Transverse colon (tissue), 4 donors: ENCODE measurements around the gene SH3RF3. TPM values are rescaled to one million over a fixed set of nuclear protein-coding genes. Genes with fewer than 3 reads are reported as not detected.

Experiments
- DNase-seq: peaks from one replicate; pipeline ENCODE4 v3.0.0-alpha.2; 2019
- H3K27ac ChIP-seq, 4 donors: fragments of 200-600 bp; sonication (generic); 2 replicates each; pipeline ENCODE4 v1.5.1; 2016 to 2018; ENCODE audit warnings: inconsistent platforms in 4 of 4
- H3K27me3 ChIP-seq: fragments of 200-600 bp; sonication (generic); 2 replicates; pipeline ENCODE4 v1.5.1; 2017; ENCODE audit warnings: inconsistent platforms
- H3K36me3 ChIP-seq, 4 donors: fragments of 200-600 bp; sonication (generic); 2 replicates each; pipeline ENCODE4 v1.5.1; 2017 to 2019; ENCODE audit warnings: inconsistent platforms in 4 of 4
- H3K4me1 ChIP-seq, 4 donors: fragments of 200-600 bp; sonication (generic); 2 replicates each; pipeline ENCODE4 v1.5.1; 2017 to 2020; ENCODE audit warnings: inconsistent platforms in 4 of 4
- H3K4me3 ChIP-seq, 4 donors: fragments of 200-600 bp; sonication (generic); 1 replicate in 1 of 4; 2 replicates in 3 of 4; pipeline versions ENCODE4 v1.5.1 to v1.6.1; 2017 to 2019; ENCODE audit warnings: inconsistent platforms in 4 of 4
- H3K9me3 ChIP-seq, 2 donors: fragments of 200-600 bp; sonication (generic); 2 replicates each; pipeline ENCODE4 v1.5.1; 2017 to 2019; ENCODE audit warnings: inconsistent platforms in 2 of 2
- EP300 ChIP-seq: sonication (generic); formaldehyde crosslinking; IDR thresholded peaks from one replicate; pipeline ENCODE4 v1.6.1; 2017; ENCODE audit warnings: antibody characterized with exemption, low read depth
- POLR2A ChIP-seq: fragments of 450-650 bp; IDR thresholded peaks from one replicate; pipeline ENCODE4 v1.6.1; 2016; ENCODE audit warnings: antibody characterized with exemption, mild to moderate bottlenecking, moderate library complexity
- POLR2AphosphoS5 ChIP-seq, 3 donors: sonication (generic); formaldehyde crosslinking; IDR thresholded peaks; one replicate each; pipeline ENCODE4 v1.6.1; 2016; ENCODE audit warnings: antibody characterized with exemption in 3 of 3
- WGBS, 2 donors: methylation state at CpG; one replicate each; pipeline ENCODE4 v1.1.5; 2018; ENCODE audit warnings: low coverage in 1 of 2; 5-methylcytosine and 5-hydroxymethylcytosine counted together
- in situ Hi-C, 4 donors: fragments of 200-750 bp; cut with MboI; loops; one replicate each; pipeline versions ENCODE4 v1.15.0 to v1.15.1; 2017; ENCODE audit warnings: low sequenced_read_pairs in 3 of 4, low pct_ligation_motif_present in 1 of 4, low pct_unique_long_range_greater_than_20kb in 1 of 4
- intact Hi-C: fragments of 100-400 bp; cut with DNase I; formaldehyde crosslinking; loops from one replicate; pipeline ENCODE4 v1.15.1; 2023; ENCODE audit warnings: low total_unique reads
- total RNA-seq, 4 donors: library from RNA; depleted of rRNA; stranded (reverse); fragments of >200 nt; gene quantifications; one replicate each; pipeline ENCODE4 v1.1.0, GENCODE V29; 2016
- TF ChIP-seq, protein P1 (sequence below), 5 experiments: fragments of 200-600 bp in 3 of 5; fragments of 450-650 bp in 2 of 5; sonication (generic) in 3 of 5; IDR thresholded peaks; 1 replicate in 2 of 5; 2 replicates in 3 of 5; pipeline ENCODE4 v1.5.1; 2016 to 2017; ENCODE audit warnings: antibody characterized with exemption in 5 of 5, inconsistent platforms in 3 of 5, mild to moderate bottlenecking in 2 of 5, moderate library complexity in 1 of 5

The SH3RF3 gene
- total RNA-seq, 4 donors from 2014 or later, result 1.9 to 8.8 (median 2.9) TPM

DNA sequence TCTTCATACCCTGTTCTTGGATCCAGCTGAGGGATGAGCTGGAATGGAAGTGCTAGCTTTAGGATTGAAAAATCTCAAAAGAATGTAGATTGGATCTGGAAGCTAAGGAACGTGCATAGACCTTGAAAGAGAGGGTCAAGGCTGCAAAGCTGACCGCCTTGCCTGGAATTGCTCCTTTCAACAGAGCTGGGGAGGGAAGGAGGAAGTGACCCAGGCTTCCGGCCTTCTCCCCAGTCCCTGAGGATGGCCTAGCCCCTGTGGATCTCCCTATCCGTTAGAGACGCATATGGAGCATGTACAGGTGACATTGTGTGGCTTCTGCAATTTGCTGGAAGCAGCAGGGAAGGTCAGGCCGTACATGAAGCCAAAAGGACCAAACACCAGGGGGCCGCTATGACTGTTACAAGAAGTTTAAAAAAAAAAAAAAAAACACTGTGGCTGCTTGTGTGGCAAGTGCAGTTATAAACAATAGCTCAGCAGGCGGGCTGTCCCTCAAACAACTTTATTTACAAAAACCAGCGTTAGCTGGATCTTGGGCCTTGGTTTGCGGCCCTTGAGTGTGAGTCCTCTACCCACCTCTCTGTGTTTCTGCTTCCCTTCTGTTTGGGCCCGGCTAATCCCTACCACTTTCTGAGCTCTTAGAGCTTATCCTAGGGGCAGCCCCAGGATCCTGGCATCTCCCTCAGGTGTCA lies 257.1 kb downstream of the SH3RF3 start:
- no peak overlapping the region for H3K4me3 ChIP-seq
- 75 to 93% methylated on average over 7 to 11 of the region's 11 CpGs for WGBS, 2 donors
- intact Hi-C loops (no loop called here), in situ Hi-C loops (no loop called here)
- TF ChIP-seq EP300 (no peak), POLR2AphosphoS5 (IDR thresholded peaks at IDR 0.05) (no peak), POLR2A (no peak)
- TF ChIP-seq, protein P1, sequence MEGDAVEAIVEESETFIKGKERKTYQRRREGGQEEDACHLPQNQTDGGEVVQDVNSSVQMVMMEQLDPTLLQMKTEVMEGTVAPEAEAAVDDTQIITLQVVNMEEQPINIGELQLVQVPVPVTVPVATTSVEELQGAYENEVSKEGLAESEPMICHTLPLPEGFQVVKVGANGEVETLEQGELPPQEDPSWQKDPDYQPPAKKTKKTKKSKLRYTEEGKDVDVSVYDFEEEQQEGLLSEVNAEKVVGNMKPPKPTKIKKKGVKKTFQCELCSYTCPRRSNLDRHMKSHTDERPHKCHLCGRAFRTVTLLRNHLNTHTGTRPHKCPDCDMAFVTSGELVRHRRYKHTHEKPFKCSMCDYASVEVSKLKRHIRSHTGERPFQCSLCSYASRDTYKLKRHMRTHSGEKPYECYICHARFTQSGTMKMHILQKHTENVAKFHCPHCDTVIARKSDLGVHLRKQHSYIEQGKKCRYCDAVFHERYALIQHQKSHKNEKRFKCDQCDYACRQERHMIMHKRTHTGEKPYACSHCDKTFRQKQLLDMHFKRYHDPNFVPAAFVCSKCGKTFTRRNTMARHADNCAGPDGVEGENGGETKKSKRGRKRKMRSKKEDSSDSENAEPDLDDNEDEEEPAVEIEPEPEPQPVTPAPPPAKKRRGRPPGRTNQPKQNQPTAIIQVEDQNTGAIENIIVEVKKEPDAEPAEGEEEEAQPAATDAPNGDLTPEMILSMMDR (IDR thresholded peaks at IDR 0.05), result no peak
- H3K27me3 ChIP-seq, result no peaks in the 10 kb centered on the region
- DNase-seq, result no peak
- no peaks in the 10 kb centered on the region for H3K9me3 ChIP-seq
- H3K4me1 ChIP-seq, result peaks cover 0 to 4% (median 2%) of the 10 kb centered on the region in 4 donors
- no peak overlapping the region for H3K27ac ChIP-seq
- no peaks in the 10 kb centered on the region for H3K36me3 ChIP-seq

DNA sequence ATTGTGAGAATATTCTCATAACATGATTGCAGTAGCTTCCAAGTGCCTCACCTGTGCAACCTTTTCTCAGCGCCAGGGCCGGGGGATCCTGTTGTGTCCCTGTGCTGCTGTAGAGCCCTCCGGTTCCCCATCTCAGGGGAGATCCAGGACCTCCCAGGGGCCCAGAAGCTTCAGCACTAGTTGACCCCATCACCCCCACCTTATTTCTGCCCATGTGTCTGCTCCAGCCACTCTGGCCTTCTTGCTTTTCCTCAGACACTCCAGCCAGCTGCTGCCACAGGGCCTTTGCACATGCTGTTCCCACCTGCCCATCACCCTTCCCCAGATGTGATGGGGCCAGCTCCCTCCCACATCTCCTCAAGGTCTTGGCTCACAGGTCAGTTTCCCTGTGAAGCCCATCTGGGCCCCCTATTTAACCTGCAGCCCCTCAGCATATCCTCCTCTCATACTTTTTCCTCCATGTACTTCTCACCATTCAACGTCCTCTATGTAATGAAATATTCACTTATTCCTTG lies 258.3 kb downstream of the SH3RF3 start:
- in situ Hi-C loops, result no loop called here
- Histone ChIP-seq H3K4me1 (peaks cover 0 to 4% (median 2%) of the 10 kb centered on the region in 4 donors), H3K9me3 (no peaks in the 10 kb centered on the region), H3K4me3 (no peak overlapping the region), H3K36me3 (no peaks in the 10 kb centered on the region), H3K27ac (no peak overlapping the region), H3K27me3 (no peaks in the 10 kb centered on the region)
- DNase-seq, result no peak
- intact Hi-C loops, result no loop called here
- TF ChIP-seq POLR2AphosphoS5 (IDR thresholded peaks at IDR 0.05) (no peak), EP300 (no peak), POLR2A (no peak)
- TF ChIP-seq, protein P1 (IDR thresholded peaks at IDR 0.05), result no peak
- WGBS, 2 donors, result 96% methylated on average over 4 of the region's 4 CpGs; no CpG with 5 or more reads in 1 of the 2 donors

GRCh38 chr2:109387778-109388469 lies 258.9 kb downstream of the SH3RF3 start:
- WGBS, 2 donors, result 78% methylated on average over 8 of the region's 8 CpGs; no CpG with 5 or more reads in 1 of the 2 donors
- TF ChIP-seq, protein P1 (IDR thresholded peaks at IDR 0.05), result no peak
- TF ChIP-seq EP300, result no peak
- in situ Hi-C loops, result no loop called here

DNA sequence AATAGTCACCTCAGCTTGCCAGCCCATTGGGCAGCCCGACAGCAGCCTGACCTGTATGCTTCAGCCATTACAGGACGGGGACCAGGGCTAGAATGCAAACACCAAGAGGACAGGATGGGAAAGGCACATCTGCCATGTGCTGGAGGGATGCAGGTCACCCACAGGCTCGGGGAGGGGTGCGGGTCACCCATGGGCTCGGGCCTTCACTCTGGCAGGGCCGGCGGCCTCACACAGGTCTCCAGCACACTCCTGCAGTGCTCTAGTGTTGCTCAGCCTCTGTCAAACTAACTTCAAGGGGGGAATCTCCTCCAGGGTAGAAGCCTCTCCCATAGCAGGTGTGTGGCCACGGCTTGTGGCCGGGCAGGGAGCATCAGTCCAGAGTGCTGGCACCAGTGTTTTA lies 262.2 kb downstream of the SH3RF3 start:
- TF ChIP-seq POLR2AphosphoS5 (IDR thresholded peaks at IDR 0.05), result no peak
- no peak for TF ChIP-seq EP300
- TF ChIP-seq POLR2A, result no peak
- TF ChIP-seq, protein P1 (IDR thresholded peaks at IDR 0.05), result no peak
- in situ Hi-C loops, result no loop called here
- WGBS, 2 donors, result 88% methylated on average over 9 of the region's 9 CpGs; no CpG with 5 or more reads in 1 of the 2 donors

More at GRCh38 chr2:109387778-109388469, 258.9 kb downstream of the SH3RF3 start:
- no peak overlapping the region for H3K27ac ChIP-seq
- H3K9me3 ChIP-seq, result no peaks in the 10 kb centered on the region
- intact Hi-C loops, result no loop called here
- no peaks in the 10 kb centered on the region for H3K36me3 ChIP-seq
- H3K4me1 ChIP-seq, result peaks cover 0 to under 1% (median 0%) of the 10 kb centered on the region in 4 donors
- DNase-seq, result no peak
- no peaks in the 10 kb centered on the region for H3K27me3 ChIP-seq
- H3K4me3 ChIP-seq, result no peak overlapping the region

More for the DNA sequence above, 262.2 kb downstream of the SH3RF3 start:
- H3K4me3 ChIP-seq, result no peak overlapping the region
- H3K27me3 ChIP-seq, result no peaks in the 10 kb centered on the region
- peaks cover 0 to under 1% (median 0%) of the 10 kb centered on the region in 4 donors for H3K4me1 ChIP-seq
- H3K27ac ChIP-seq, result no peak overlapping the region
- DNase-seq, result no peak
- no peaks in the 10 kb centered on the region for H3K36me3 ChIP-seq
- H3K9me3 ChIP-seq, result no peaks in the 10 kb centered on the region
- intact Hi-C loops, result no loop called here
